H1 (cell line): Measurements from ENCODE around the gene CELSR1. TPM values are rescaled to one million over a fixed set of nuclear protein-coding genes. Genes with fewer than 3 reads are reported as not detected.

Experiments
- CTCF ChIA-PET: fragments of 300-600 bp; sonication (Branson Sonifier 250); formaldehyde crosslinking; loops from one replicate; lab custom pipeline; 2021; ENCODE audit not compliant: partially characterized antibody; lab: Charles Lee
- POLR2A ChIA-PET: fragments of 300-600 bp; sonication (Branson Sonifier 250); formaldehyde crosslinking; loops from one replicate; lab custom pipeline; 2021; ENCODE audit warnings: inconsistent platforms; ENCODE audit not compliant: partially characterized antibody; lab: Charles Lee
- DNase-seq, 2 experiments: peaks; one replicate each; pipeline versions ENCODE4 v3.0.0 to v3.0.0-alpha.2; 2010 to 2022; ENCODE audit warnings: low spot score in 2 of 2, low read depth in 1 of 2, mixed read lengths in 1 of 2
- FAIRE-seq: peaks from 2 replicates; lab custom pipeline; 2011; peaks lifted over from hg19 to GRCh38; lab: Jason Lieb, UNC
- H2AFZ ChIP-seq: 2 replicates; pipeline ENCODE4 v1.8.1; 2012; ENCODE audit warnings: low read length, inconsistent platforms
- H2AK5ac ChIP-seq: 2 replicates; pipeline ENCODE4 v1.6.1; 2013; ENCODE audit warnings: low read depth, low read length
- H2BK120ac ChIP-seq: replicated peaks from 2 replicates; pipeline ENCODE3; 2013; ENCODE audit warnings: low read depth, low read length, inconsistent platforms
- H2BK12ac ChIP-seq: 2 replicates; pipeline ENCODE4 v1.6.1; 2013; ENCODE audit warnings: low read depth, low read length
- H2BK15ac ChIP-seq: 2 replicates; pipeline ENCODE4 v1.6.1; 2013; ENCODE audit warnings: low read length
- H2BK20ac ChIP-seq: 2 replicates; pipeline ENCODE4 v1.6.1; 2013; ENCODE audit warnings: low read length
- H2BK5ac ChIP-seq: 2 replicates; pipeline ENCODE4 v1.6.1; 2013; ENCODE audit warnings: low read depth, low read length
- H3K14ac ChIP-seq: 2 replicates; pipeline ENCODE4 v1.6.1; 2013; ENCODE audit warnings: inconsistent platforms; ENCODE audit not compliant: insufficient read length
- H3K18ac ChIP-seq: 2 replicates; pipeline ENCODE4 v1.6.1; 2013; ENCODE audit warnings: low read length; ENCODE audit errors: extremely low read depth
- H3K23ac ChIP-seq: 2 replicates; pipeline ENCODE4 v1.6.1; 2013; ENCODE audit warnings: inconsistent platforms; ENCODE audit not compliant: insufficient read length
- H3K23me2 ChIP-seq: 2 replicates; pipeline ENCODE4 v1.6.1; 2013; ENCODE audit warnings: low read depth, low read length
- H3K27ac ChIP-seq: 2 replicates; pipeline ENCODE4 v1.6.1; 2011; ENCODE audit warnings: low read depth, low read length, inconsistent platforms
- H3K27me3 ChIP-seq, 4 experiments: replicated peaks in 1 of 4; 1 replicate in 1 of 4; 2 replicates in 3 of 4; pipeline versions ENCODE4 v1.6.1 to v1.8.1; 2011 to 2013; ENCODE audit warnings: low read length in 3 of 4, mild to moderate bottlenecking in 3 of 4, inconsistent platforms in 2 of 4, mixed read lengths in 2 of 4, moderate library complexity in 1 of 4; ENCODE audit not compliant: control insufficient read depth in 3 of 4, insufficient read depth in 3 of 4; ENCODE audit errors: extremely low read depth in 1 of 4
- H3K36me3 ChIP-seq, 4 experiments: 2 replicates each; pipeline versions ENCODE4 v1.6.1 to v1.8.1; 2011 to 2013; ENCODE audit warnings: mild to moderate bottlenecking in 4 of 4, low read length in 3 of 4, moderate library complexity in 2 of 4, control low read depth in 1 of 4, inconsistent platforms in 1 of 4; ENCODE audit not compliant: insufficient read depth in 4 of 4, control insufficient read depth in 2 of 4
- H3K4ac ChIP-seq: replicated peaks from 2 replicates; pipeline ENCODE3; 2013; ENCODE audit warnings: low read length, low read depth, mixed read lengths, inconsistent platforms; ENCODE audit not compliant: insufficient read length
- H3K4me1 ChIP-seq, 4 experiments: replicated peaks in 1 of 4; 1 replicate in 1 of 4; 2 replicates in 3 of 4; pipeline versions ENCODE4 v1.6.1 to v1.8.1; 2011 to 2013; ENCODE audit warnings: low read length in 3 of 4, inconsistent platforms in 2 of 4, mixed read lengths in 1 of 4; ENCODE audit not compliant: insufficient read depth in 4 of 4, control insufficient read depth in 3 of 4
- H3K4me2 ChIP-seq, 2 experiments: 2 replicates each; pipeline versions ENCODE4 v1.6.1 to v1.8.1; 2011 to 2013; ENCODE audit warnings: low read depth in 2 of 2, low read length in 2 of 2, control low read depth in 1 of 2, inconsistent platforms in 1 of 2, mild to moderate bottlenecking in 1 of 2; ENCODE audit not compliant: insufficient read depth in 1 of 2
- H3K4me3 ChIP-seq, 4 experiments: fragments of 200-600, 300-600 bp in 1 of 4; sonication (generic), shearing (Covaris generic), sonication (Bioruptor Twin) in 1 of 4; 2 replicates each; pipeline versions ENCODE4 v1.5.1 to v1.8.1; 2011 to 2016; ENCODE audit warnings: low read length in 4 of 4, low read depth in 3 of 4, control low read depth in 2 of 4, inconsistent platforms in 2 of 4, mild to moderate bottlenecking in 2 of 4, mixed read lengths in 1 of 4, moderate library complexity in 1 of 4; ENCODE audit not compliant: insufficient read depth in 2 of 4; ENCODE audit errors: extremely low read depth in 1 of 4
- H3K56ac ChIP-seq: replicated peaks from 2 replicates; pipeline ENCODE3; 2013; ENCODE audit warnings: low read depth, mild to moderate bottlenecking, mixed read lengths, low read length, inconsistent platforms; ENCODE audit not compliant: insufficient read length
- H3K79me1 ChIP-seq: 2 replicates; pipeline ENCODE4 v1.6.1; 2013; ENCODE audit warnings: low read depth, low read length, control low read depth
- H3K79me2 ChIP-seq, 2 experiments: 2 replicates each; pipeline versions ENCODE4 v1.6.1 to v1.8.1; 2012 to 2013; ENCODE audit warnings: low read length in 2 of 2, mild to moderate bottlenecking in 2 of 2, inconsistent platforms in 1 of 2; ENCODE audit not compliant: insufficient read depth in 2 of 2, control insufficient read depth in 1 of 2
- H3K9ac ChIP-seq, 4 experiments: replicated peaks in 1 of 4; 1 replicate in 1 of 4; 2 replicates in 3 of 4; pipeline versions ENCODE4 v1.6.1 to v1.8.1; 2011 to 2013; ENCODE audit warnings: low read depth in 3 of 4, low read length in 3 of 4, control low read depth in 2 of 4, mild to moderate bottlenecking in 2 of 4, moderate library complexity in 2 of 4, inconsistent platforms in 1 of 4; ENCODE audit errors: extremely low read depth in 1 of 4
- H3K9me3 ChIP-seq, 2 experiments: 2 replicates each; pipeline versions ENCODE4 v1.6.1 to v1.8.1; 2012 to 2013; ENCODE audit warnings: mild to moderate bottlenecking in 2 of 2, moderate library complexity in 2 of 2, control low read depth in 1 of 2, inconsistent platforms in 1 of 2, low read depth in 1 of 2, low read length in 1 of 2, mixed read lengths in 1 of 2; ENCODE audit not compliant: insufficient read depth in 2 of 2
- H4K20me1 ChIP-seq, 2 experiments: replicated peaks in 1 of 2; 2 replicates each; pipeline versions ENCODE3 to v1.8.1; 2011 to 2013; ENCODE audit warnings: inconsistent platforms in 2 of 2, low read length in 2 of 2, mild to moderate bottlenecking in 1 of 2; ENCODE audit not compliant: insufficient read depth in 2 of 2, control insufficient read depth in 1 of 2
- H4K5ac ChIP-seq: 2 replicates; pipeline ENCODE4 v1.6.1; 2013; ENCODE audit warnings: low read length, low read depth, mixed read lengths, inconsistent platforms; ENCODE audit not compliant: insufficient read length
- H4K8ac ChIP-seq: 2 replicates; pipeline ENCODE4 v1.8.0; 2013; ENCODE audit warnings: mild to moderate bottlenecking, moderate library complexity, low read length, inconsistent platforms; ENCODE audit not compliant: insufficient read depth; ENCODE audit errors: extremely low read depth
- H4K91ac ChIP-seq: replicated peaks from 2 replicates; pipeline ENCODE3; 2013; ENCODE audit warnings: low read length, mixed read lengths, inconsistent platforms; ENCODE audit not compliant: insufficient read length
- EGR1 ChIP-seq: IDR thresholded peaks from 2 replicates; pipeline ENCODE4 v1.6.1; 2011; ENCODE audit warnings: low read depth, low read length, borderline replicate concordance
- GTF2F1 ChIP-seq: IDR thresholded peaks from 2 replicates; pipeline ENCODE4 v1.6.1; 2012; ENCODE audit warnings: low read depth, low read length, improper control_type of control experiment, borderline replicate concordance
- SIRT6 ChIP-seq: IDR thresholded peaks from one replicate; pipeline ENCODE4 v1.7.1; 2012; ENCODE audit warnings: low read length, inconsistent platforms
- SIX5 ChIP-seq: IDR thresholded peaks from 2 replicates; pipeline ENCODE4 v1.6.1; 2011; ENCODE audit warnings: mild to moderate bottlenecking, low read depth, low read length
- SRF ChIP-seq: IDR thresholded peaks from 2 replicates; pipeline ENCODE4 v1.6.1; 2011; ENCODE audit warnings: mild to moderate bottlenecking, low read depth, low read length, moderate library complexity
- TBP ChIP-seq: IDR thresholded peaks from 2 replicates; pipeline ENCODE4 v1.6.1; 2011; ENCODE audit warnings: low read depth, low read length, improper control_type of control experiment
- WGBS, 2 experiments: shearing (Covaris generic) in 1 of 2; methylation state at CpG; one replicate each; pipeline versions ENCODE4 v1.1.6 to v1.1.7; 2013 to 2015; ENCODE audit warnings: low lambda C conversion rate in 2 of 2, mixed read lengths in 2 of 2, inconsistent platforms in 1 of 2, low coverage in 1 of 2, missing lambda C conversion rate in 1 of 2; ENCODE audit not compliant: insufficient replicate concordance in 2 of 2, insufficient coverage in 1 of 2, insufficient read length in 1 of 2; ENCODE audit errors: extremely low coverage in 1 of 2, missing lambda C conversion rate in 1 of 2; 5-methylcytosine and 5-hydroxymethylcytosine counted together
- polyA plus RNA-seq, 7 experiments: library from polyadenylated mRNA; depleted of rRNA in 3 of 7; stranded (reverse) in 5 of 7; unstranded in 2 of 7; fragments of >200 nt in 5 of 7; fragments of 200-250 nt in 2 of 7; gene quantifications; 1 replicate in 5 of 7; 2 replicates in 1 of 7; 4 replicates in 1 of 7; pipeline versions ENCODE4 v1.2.1 to v1.2.3, GENCODE V29; 2011 to 2013; ENCODE audit warnings: missing spikeins in 2 of 7, mixed read lengths in 2 of 7
- total RNA-seq: library from RNA; stranded (reverse); fragmentation: NEBNext Ultra II Directional; extraction: Animal tissue kit (Norgen Biotek cat#: 25700); gene quantifications from 2 replicates; pipeline ENCODE4 v1.2.1, GENCODE V29; 2021

CELSR1 gene
- total and polyA plus RNA-seq, 2 of the 8 experiments (the other 6 are each of a cell fraction or from before 2014, with no cell fraction given), result 9.0 to 12.4 TPM

GRCh38 chr22:46338636-46339035 is 198.8 kb downstream of the CELSR1 start:
- TF ChIP-seq TBP (no peak), SIRT6 (no peak), SIX5 (no peak), SRF (no peak), GTF2F1 (no peak), EGR1 (no peak)
- peaks cover 9 to 35% of the 10 kb centered on the region in 2 experiments for H3K79me2 ChIP-seq
- no peak overlapping the region for H4K8ac ChIP-seq
- H3K9ac ChIP-seq, result no peak overlapping the region
- no peaks in the 10 kb centered on the region for H3K27me3 ChIP-seq
- 89% methylated on average over 8 of the region's 8 CpGs; no CpG with 5 or more reads in 1 of the 2 experiments for WGBS, 2 experiments
- ChIA-PET CTCF (interaction anchor here (0.9 to 1.9 kb wide), 2 partner anchors 23 to 29 kb away, joined by 3 to 7 read pairs; no protein-coding TSS in a partner anchor), POLR2A (interaction anchor here (1.0 to 2.0 kb wide), 4 partner anchors 12 to 195 kb away, joined by 3 to 6 read pairs (median 3); no protein-coding TSS in a partner anchor)
- DNase-seq (no peak), FAIRE-seq (no peak)
- no peak overlapping the region for H3K56ac ChIP-seq
- H3K79me1 ChIP-seq, result peaks cover 12% of the 10 kb centered on the region
- no peak overlapping the region for H4K5ac ChIP-seq
- no peak overlapping the region for H2BK5ac ChIP-seq
- H2BK20ac ChIP-seq, result no peak overlapping the region
- no peak overlapping the region for H3K4me2 ChIP-seq
- H3K23me2 ChIP-seq, result 0 out of 2 replicates have a peak, but pooled peaks cover 2% of the 10 kb centered on the region
- H2BK120ac ChIP-seq, result no peak overlapping the region
- H2AK5ac ChIP-seq, result no peak overlapping the region
- H3K4me1 ChIP-seq, result peaks cover 0 to 4% (median 3%) of the 10 kb centered on the region in 4 experiments; a peak in 3 of 7 replicates
- no peak overlapping the region for H3K4ac ChIP-seq
- H2BK15ac ChIP-seq, result no peak overlapping the region
- no peak overlapping the region for H3K27ac ChIP-seq
- no peaks in the 10 kb centered on the region for H3K9me3 ChIP-seq
- H2BK12ac ChIP-seq, result no peak overlapping the region
- H3K36me3 ChIP-seq, result peaks cover 15 to 51% (median 31%) of the 10 kb centered on the region in 4 experiments
- H4K20me1 ChIP-seq, result peaks cover 7 to 13% of the 10 kb centered on the region in 2 experiments
- H3K14ac ChIP-seq, result no peak overlapping the region
- no peak overlapping the region for H3K4me3 ChIP-seq
- H3K23ac ChIP-seq, result no peak overlapping the region
- no peak overlapping the region for H4K91ac ChIP-seq
- H3K18ac ChIP-seq, result no peak overlapping the region
- no peak overlapping the region for H2AFZ ChIP-seq
